ENCODE measurements around the gene LRRC27.

The LRRC27 gene

DNA sequence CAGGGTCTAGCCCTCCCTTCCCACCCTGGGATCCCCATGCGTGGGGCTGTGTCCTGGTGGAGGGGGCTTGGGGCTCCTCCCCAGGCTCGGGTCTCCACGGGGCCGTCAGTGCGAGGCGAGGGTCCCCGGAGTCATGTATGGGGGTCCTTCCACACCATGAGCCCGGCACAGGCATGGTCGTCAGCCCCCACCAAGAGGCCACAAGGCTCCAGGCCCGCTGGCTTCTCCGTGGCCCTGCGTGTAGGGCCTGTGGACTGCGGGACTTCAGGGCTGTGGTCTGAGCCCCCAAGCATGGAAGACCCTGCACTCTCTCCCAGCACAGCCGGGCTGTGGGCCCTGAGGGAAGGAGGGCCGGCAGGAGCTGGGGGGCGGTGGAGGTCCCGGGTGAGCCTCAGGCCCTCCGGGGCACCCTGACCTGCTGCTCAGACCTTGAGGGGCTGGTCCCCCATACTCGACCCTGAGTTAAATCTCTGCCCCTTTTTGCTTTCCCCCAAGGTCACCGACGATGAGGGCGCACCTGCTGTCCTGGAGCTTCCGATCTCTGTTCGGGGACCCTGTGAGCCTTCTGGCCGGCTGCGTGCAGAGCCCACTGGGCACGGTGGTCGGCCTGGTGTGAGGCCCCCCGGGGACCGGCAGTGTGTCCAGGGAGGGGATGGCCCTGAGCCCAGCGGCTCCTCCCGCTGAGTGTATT is 84.7 kb downstream of the LRRC27 start:
- no peak for DNase-seq

- peak in 2 of 4 experiments; percentile 48 to 54 for DNase-seq
Observed at GRCh38 chr10:132417257-132417910, 85.4 kb downstream of the LRRC27 start.

DNA sequence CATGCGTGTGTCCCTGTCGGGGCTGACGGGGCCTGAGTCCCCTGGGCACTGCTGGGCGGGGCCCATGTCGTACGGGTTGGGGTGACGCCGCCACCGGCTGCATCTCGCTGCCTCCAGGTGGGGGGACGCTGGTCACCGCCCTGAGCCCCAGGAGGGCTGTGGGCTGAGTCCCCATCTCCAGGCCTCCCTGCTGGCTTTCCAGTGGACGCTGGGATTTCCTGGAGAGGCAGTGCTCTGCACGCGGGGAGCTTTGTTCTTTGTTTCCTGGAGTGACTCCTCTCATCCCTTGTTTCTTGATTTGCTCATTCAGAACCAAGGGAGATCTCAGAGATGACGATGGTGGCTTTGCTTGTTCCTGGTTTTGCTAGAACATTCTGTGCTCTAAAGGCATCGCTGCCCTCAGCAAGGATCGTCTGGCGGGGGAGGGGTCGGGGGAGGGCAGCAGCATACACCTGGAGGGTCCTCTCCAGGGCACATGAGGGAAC is 86.0 kb downstream of the LRRC27 start:
- peak in 2 of 4 experiments; percentile 33 to 44 for DNase-seq

DNA sequence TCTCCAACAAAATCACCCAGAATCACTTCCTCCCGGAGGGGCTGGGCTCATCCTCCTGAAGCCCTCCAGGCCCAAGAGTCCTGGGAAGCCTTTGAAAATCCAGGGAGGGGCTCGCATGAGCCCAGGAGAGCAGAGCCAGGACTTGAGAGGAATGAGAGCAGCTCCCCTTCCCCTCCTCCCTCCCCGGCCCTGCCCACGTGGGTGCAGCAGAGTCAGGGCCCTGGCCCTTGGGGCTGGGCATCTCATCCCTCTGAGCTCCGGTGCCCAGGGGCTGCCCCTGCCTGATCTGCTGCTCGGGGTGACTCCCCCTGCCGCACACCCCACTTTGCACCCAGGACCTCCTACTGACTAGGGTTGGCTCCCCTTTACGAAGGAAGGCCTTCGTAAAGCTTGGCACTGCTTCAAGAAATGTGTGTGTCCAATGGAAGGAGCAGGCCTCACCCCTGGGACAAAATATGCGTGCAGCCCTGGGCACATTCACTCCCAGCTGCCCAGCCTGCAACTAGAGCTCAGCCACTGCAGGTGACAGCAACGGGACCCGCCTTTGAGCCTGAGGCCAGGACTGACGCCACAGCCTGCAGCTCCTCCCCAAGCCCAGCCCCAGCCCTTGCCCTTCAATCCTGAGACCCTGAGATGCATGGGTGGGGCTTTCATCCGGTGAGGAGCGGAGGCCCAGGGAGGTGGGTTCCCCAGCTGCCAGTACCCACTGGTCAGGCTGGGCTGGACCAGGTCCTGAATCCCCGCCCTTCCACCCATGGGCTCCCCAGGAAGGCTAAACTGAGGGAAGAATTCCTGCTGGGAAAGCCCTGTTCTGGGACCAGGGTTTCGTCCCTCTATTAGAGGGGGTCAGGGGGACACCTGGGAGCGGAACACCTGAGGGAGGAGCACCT is 86.8 kb downstream of the LRRC27 start:
- peak in 1 of 4 experiments; percentile 46 for DNase-seq

DNA sequence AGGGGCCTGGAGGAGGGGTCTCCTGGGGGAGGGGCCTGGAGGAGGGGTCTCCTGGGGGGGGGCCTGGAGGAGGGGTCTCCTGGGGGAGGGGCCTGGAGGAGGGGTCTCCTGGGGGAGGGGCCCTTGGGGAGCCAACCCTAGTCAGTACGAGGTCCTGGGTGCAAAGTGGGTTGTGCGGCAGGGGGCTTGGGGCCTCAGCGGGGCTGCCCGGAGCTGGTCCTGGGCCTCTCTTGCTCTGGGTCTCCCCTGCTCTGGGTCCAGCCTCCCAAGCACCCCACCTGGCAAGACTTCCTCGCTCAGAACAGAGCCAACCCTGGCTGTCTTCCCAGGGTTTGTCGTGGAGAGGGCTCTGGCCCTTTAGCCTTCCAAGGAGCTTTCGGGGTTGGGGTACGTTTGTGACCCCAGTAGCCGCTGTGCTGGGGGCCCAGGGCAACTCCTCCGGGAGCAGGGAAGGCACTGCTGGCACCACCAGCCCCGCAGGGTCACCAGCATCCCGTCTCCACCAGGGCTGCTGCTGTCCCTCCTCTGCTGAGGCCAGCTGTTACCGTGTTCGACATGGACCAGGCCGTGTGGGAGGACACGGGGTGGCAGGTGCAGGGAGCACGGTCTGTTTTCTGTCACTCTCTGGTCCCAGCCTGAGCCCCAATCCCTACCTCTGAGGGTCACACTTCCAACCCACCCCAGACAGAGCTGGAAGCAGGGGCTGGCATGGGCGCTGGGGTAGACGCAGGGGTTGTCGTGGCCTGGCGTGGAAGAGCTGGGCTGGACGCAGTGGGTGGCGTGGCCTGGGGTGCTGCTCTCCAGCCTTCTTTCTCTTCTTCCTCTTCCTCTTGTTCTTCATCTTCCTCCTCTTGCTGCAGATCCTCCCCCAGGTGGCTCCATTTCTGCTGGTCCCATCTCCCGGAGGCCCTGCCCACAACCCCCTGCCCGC is 87.8 kb downstream of the LRRC27 start:
- DNase-seq = peak in 2 of 4 experiments; percentile 40 to 53

DNA sequence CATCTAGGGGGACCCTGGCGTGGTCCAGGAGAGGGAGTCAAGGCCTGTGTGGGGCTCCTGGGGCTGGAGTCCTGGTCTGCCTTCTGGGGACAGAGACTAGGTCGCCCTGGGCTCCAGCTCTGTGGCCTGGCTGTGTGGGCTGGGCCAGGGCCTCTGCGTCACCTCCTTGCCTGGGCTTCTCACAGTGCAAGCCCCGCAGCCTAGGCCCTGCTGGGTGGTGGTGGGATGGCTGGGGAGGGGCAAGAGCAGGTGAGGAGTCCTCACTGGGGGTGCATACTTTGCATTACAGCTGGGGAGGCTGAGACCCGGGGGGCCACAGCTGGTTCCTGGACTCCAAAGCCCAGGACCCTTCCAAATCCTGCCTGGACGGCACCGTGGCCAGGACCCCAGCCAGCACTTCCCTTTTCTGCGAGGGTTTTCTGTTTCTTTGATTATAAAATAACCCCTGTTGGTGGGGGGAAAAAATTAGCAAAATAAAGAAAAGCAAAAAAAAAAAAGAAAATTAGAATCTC is 88.5 kb downstream of the LRRC27 start:
- DNase-seq = peak; percentile 65 to 86 (median 80)

- DNase-seq = peak; percentile 82 to 94 (median 90)
Observed at GRCh38 chr10:132420981-132421846, 89.2 kb downstream of the LRRC27 start.

DNA sequence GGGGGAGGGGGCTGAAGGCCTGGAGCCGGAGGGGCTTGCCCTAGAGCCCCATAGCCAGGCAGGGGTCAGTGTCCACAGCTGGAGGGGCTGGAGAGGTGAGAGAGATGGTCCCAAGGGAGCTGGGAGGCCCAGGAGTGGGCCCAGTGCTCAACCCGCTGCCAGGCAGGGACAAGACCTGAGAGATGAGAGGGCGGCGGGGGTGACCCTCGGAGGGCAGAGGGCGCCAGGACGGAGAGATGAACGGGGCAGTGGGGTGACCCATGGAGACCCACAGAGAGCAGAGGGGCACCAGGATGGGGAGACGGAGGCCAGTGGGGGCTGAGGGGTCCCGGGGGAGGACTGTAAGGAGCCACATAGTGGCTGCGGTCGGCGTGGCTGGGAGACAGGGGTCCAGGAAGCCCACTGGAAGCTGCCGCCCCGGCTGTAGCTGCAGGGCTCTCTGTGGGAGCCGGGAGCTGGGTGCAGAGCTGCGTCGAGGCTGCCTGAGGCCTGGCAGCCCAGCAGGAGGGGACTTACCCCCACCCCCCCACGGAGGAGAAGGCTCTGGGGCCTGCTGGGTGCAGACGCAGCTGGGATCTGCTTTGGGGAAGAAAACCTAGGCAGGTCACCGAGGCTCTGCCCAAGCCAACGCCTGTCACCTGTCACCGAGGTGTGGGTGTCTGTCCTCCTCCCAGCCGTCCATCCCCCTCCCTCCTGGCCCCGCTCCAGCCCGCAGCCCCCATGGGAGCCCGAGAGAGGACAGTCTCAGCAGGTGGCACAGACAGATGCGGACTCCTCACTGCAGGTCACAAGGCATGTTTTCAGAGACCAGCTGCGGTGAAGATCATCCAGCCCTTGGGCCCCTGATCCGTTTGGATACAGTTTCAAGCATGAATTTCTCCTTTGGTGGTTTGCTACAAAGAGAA is 90.1 kb downstream of the LRRC27 start:
- DNase-seq = peak in 2 of 4 experiments; percentile 35 to 40

- peak; percentile 62 to 81 (median 75) for DNase-seq
Observed at GRCh38 chr10:132422903-132423825, 91.2 kb downstream of the LRRC27 start.

DNA sequence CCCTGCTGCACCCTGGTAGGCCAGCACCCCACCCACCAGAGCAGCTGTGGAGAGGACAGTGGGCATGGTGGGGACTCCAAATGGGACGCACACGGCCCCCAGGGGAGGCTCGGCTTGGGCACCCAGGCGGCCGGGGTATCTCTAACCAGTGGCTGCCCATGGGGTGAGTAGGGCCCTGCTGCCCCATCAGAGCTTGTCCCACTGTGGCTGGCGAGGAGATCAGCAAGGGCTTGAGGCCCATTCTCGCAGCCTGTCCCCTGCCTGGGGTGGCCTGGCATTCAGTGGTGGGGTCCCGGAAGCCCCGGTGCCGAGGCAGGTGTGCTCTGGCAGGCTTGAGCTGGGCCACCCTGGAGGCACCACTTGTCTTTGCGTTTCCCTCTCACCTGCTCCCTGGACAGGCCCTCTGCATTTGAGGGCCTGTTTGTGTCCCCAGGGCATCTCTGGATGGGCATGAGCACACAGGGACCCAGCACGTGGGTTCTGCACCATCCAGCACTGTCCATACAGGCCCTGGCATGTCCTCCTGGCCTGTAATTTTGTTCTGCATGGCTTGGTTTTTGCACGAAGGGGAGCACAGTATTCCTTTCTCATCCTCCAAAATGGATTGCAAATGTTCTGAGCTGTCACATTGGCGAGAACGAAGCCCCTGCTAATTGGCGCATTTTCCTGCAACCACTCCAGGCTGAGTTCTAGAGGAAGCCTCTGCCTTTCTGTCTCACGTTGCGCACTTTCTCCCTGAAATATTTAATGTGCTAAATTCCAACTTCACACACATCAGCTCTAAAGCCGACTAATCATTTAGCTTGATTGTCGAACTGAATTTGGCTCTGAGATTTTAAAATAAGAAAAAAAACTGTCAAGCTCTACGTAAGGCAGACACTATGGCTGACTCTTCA is 92.2 kb downstream of the LRRC27 start:
- no peak for DNase-seq

DNA sequence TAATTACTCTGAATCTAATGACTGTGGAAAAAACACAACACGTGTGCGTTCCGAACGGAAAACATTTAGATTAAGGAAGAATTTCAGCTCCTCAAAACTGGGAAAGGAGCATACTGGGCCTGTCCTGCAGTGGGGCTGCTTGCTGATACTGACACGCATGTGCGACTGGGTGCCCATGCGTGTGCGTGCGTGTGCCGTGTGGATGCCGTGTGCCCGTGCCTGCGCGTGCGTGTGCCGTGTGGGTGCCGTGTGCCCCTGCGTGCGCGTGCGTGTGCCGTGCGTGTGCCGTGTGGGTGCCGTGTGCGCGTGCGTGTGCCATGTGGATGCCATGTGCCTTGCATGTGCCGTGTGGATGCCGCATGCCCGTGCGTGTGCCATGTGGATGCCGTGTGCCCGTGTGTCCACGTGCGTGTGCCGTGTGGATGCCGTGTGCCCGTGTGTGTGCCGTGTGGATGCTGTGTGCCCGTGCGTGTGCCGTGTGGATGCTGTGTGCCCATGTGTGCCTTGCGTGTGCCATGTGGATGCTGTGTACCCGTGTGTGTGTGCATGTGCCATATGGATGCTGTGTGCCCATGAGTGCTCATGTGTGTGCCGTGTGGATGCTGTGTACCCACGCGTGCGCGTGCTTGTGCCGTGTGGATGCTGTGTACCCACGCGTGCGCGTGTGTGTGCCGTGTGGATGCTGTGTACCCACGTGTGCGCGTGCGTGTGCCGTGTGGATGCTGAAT is 93.2 kb downstream of the LRRC27 start:
- no peak for DNase-seq

DNA sequence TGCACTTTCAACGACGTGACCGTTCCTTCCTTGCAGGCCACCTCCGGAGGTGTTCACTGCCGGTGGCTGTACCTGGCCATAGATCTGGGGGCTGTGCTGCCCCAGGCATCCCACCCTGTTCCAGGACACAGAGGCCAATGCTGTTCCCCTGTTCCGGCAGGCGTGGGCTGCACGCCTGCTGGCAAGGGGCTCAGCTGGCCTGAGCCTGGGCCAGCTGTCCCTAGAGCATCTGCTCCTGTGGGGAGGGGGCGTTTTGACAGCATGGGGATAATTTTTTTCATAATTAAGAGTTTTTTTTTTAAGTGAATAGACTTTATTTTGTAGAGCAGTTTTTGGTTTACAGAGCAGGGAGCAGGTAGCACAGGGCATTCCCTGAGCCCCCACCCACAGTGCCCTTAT is 93.8 kb downstream of the LRRC27 start:
- no peak for DNase-seq

DNA sequence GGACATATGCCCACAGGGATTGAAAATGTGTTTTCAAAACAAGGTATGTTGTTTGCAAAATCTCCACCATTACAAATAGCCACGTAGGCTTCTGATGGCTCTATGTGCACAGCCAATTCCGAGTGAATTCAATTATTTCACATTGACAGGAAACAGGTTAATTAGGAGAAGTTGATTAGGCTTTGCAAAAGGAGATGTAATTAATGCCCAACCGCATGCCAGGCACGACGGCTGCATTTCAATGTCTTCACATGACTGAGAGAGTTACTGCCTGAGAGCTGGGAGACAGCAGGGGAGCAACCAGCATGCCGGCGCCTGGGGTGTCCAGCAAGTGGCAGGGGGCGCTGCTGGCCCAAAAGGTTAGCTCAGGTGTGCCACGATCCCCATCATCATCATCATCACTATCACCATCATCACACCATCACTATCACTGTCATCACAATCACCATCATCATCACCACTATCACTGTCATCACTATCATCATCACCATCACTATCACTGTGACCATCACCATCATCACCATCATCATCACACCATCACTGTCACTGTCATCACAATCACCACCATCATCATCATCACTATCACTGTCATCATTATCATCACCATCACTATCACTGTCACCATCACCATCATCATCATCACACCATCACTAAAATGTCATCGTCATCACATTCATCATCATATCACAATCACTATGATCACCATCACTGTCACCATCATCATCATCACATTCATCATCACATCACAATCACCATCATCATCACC is 95.2 kb downstream of the LRRC27 start:
- DNase-seq = no peak

- DNase-seq = no peak
Observed at GRCh38 chr10:132427939-132428367, 96.0 kb downstream of the LRRC27 start.

GRCh38 chr10:132428486-132428995 is 96.5 kb downstream of the LRRC27 start:
- DNase-seq = no peak

Measured in suppressor macrophage (primary cell).